Activated CD8-positive, alpha-beta memory T cell treated with anti-CD3 and anti-CD28 coated beads for 4 hours (primary cell): ENCODE data around the gene PLAC1.

Source experiments
- DNase-seq, 2 donors: peaks; one replicate each; pipeline ENCODE4 v3.0.0-alpha.2; 2020; ENCODE audit warnings: low read depth in 2 of 2

PLAC1 gene

DNA sequence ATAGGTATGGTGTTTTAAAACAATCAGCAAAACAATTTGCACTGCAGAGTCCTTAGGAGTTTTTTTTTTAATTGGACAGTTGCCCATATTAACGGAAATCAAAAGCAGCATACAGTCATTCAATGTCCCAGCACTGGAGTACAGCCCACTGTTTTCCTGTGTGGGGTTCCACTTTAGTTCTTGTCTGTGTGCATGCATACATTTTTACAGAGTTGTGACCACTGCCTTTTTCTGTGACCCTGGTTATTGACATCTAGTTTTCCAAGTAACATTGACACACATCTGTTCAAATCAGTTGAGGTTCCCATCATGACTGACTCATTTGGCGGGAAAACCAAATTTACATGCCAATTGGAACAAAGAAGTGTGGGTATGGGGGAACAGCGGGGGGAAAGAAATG is 115.0 kb downstream of the PLAC1 start:
- no peak for DNase-seq

DNA sequence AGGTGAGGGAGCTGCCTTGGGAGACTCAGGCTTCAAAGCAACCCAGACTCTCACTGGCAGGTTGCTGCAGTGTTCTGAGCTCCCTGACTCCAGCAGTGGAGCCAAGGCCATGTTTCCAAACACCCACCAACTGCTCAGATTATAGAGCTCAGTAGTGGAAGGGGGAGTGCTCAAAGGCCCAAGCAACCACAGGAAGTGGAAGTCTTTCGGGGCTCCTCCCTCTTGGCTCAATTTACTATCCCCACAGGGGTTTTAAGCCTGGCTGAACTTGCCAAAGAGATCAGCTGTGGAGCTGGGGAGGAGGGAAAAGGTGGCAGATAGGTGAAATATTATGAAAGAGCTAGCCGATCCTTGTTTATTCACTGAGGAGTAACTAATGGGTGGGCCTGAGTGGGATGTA is 115.8 kb downstream of the PLAC1 start:
- no peak for DNase-seq

DNA sequence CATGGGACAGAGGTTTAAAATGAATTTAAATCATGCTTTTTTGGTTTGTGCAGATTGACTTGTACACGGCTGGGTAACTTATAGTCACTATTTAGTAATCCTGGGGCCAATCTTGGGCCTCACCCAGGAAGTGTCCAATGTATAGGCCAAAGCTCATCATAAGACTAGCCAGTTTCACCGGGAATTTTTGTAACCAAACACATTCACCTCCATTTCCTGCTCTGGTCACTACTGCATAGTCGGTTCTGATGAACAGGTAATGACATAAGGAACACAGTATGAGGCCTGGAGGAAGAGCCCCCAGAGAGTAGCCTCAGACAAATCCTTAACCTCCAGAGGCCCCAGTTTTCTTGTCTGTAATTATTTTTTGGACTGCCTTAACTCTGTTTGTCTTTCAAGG is 116.4 kb downstream of the PLAC1 start:
- DNase-seq: no peak

DNA sequence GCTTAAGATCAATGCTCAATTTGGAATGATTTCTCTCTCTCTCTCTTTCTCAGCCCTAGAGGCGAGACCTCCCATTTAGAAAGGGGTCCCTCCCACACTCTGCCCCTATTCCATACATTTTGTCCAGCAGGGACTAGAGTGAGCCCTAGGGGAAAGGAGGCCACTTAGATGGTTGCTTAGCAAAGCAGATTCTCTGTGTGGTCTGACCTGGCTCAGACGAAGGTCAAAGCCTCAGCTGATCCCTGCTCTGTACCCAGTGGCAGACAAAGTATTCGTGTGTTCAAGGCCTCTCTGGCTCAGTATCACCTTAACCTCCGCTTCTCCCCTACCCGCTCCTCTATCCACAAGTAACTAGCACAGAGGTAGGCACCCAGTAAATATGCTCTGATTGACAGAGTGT is 120.0 kb downstream of the PLAC1 start:
- no peak for DNase-seq

DNA sequence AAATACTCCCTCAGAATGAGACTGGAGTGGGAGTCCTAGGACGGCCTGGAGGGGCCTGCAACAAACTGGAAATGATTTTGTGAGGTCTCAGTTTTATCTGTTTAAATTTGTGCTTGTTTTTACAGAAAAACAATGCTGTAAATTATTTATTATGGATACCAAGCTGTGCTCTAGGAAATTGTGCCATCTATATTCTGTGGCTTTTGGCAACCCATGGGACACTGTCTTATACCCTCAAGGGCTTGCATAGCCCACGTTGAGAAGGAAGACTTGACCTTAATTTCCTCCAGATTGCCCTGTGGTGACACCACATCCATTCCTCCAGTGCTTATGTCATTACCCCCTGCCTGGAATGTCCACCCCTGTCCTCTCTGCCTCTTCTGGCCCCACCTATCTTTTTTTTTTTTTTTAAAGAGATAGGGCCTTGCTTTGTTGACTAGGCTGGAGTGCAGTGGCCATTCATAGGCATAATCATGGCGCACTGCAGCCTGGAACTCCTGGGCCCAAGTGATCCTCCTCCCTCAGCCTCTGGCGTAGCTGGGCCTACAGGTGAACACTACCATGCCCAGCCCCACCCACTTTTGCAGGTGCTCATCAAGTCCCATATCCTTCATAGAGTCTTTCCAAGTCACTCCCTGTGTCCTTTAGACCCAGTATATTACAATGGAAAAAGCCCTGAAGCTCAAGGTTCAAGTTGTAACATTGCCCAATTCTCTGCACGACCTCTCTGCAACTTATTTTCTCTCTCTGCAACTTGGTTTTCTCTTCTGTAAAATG is 120.9 kb downstream of the PLAC1 start:
- no peak for DNase-seq

DNA sequence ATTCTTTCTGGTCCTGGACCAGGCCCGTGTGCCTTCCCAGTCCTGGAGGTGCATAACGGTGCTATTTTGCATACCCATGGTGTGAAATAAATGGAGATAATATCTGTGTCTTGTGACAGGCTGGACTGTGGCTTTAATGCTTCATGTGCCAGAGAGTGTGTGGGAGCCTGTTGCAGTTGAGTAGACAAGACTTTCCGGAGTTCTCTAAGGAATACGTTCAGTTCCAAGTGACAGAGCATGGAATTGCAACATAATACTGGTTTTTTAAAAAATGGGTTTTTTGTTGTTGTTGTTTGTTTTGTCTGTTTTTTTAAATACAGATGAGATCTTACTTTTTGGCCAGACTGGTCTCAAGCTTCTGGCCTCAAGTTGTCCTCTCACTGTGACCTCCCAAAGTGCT is 124.3 kb downstream of the PLAC1 start:
- no peak for DNase-seq

DNA sequence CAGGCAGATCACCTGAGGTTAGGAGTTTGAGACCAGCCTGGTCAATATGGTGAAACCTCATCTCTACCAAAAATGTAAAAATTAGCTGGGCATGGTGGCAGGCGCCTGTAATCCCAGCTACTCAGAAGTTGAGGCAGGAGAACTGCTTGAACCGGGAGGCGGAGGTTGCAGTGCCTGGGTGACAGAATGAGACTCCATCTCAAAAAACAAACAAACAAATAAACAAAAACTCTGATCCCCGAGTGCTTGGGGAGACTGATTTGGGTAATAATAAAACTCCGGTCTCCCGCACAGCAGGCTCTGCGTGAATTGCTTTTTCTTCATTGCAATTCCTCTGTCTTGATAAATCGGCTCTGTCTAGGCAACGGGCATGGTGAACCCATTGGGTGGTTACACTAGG is 124.9 kb downstream of the PLAC1 start:
- no peak for DNase-seq

DNA sequence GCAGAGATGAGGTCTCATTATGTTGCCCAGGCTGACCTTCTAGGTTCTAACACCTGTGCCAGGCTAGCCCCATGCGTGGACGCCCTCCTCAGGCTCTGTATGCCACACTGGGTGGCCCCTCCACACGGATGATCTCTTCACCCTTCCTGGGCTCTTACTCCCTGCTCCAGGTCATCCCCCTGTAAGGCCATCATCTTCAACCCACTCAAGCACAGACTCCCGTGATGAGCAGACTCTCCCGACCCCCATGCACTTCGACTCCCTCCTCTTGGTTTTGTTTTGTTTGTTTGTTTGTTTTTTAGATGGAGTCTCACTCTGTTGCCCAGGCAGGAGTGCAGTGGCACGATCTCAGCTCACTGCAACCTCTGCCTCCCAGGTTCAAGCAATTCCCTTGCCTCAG is 127.4 kb downstream of the PLAC1 start:
- no peak for DNase-seq

DNA sequence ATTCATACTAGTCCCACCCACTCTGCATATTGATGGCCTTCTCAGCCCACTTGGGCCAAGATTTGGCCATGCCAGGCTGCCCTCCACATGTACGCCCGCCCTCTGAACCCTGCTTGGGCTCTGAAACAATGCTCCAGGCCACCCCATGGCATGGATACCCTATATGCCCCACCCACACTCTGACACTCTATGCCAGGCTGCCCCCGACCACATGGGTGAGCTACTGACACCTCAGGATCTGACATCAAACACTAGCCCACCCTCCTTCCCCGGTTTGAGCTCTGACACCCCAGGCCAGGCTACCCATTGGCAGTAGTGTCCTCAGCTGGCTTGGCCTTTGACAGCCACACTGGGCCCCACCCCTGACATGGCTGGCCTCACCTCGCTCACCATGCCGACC is 128.8 kb downstream of the PLAC1 start:
- no peak for DNase-seq

DNA sequence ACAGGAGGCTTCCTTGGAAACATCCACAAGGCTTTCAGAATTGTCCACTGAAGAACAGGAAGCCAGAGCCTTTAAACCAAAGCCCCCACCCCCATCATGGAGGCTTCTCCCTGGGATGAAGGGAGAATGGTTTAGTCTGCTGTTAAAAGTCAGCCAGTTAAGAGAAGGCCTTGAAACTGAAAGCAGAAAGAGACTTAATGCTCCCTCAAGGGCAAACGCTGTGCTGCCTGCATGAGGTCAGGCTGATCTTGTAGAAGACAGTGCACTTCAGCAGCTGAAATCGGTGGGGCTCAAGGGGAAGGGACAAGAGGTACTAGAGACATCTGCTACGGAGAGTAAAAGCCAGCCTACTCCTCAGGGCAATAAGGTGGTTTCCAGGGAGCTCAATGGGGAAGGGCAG is 129.3 kb downstream of the PLAC1 start:
- no peak for DNase-seq

DNA sequence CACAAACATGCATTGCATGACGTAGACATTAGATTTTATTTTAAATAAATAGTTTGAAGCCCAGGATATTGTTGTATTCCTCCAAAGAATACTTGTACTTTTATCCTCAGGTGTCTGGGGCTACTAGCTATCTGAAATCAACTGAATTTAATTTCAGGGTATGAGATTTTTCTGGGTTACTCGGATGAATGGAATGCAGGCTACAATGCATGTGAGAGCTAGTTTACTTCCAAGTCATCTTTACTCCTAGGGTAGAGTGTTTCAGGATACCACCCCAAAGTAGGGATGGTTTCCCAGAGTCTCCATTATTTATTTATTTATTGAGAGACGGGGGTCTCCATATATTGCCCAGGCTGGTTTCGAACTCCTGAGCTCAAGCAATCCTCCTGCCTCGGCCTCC is 131.9 kb downstream of the PLAC1 start:
- DNase-seq: no peak

DNA sequence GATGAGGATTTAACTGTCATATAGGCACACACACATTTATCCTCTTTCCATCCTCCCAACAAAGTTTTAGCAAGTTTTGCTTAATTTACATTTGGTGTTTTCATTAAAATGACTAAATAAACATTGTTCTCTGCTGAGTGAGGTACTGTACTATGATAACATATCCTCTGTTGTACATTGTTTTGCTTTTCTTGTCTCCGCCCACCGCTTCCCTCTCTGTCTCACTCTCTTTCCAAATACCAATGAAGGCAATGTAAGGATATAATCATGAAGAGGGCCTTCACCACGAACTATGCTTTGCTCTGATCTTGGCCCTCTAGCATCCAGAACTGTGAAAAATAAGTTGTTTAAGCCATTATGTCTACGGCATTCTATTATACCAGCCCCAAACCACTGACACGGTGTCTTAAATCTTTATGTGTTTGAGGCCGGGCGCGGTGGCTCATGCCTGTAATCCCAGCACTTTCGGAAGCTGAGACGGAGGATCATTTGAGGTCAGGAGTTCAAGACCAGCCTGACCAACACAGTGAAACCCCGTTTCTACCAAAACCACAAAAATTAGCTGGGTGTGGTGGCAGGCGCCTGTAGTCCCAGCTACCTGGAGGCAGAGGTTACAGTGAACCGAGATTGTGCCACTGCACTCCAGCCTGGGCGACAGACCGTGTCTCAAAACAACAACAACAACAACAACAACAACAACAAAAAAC is 133.0 kb downstream of the PLAC1 start:
- no peak for DNase-seq

DNA sequence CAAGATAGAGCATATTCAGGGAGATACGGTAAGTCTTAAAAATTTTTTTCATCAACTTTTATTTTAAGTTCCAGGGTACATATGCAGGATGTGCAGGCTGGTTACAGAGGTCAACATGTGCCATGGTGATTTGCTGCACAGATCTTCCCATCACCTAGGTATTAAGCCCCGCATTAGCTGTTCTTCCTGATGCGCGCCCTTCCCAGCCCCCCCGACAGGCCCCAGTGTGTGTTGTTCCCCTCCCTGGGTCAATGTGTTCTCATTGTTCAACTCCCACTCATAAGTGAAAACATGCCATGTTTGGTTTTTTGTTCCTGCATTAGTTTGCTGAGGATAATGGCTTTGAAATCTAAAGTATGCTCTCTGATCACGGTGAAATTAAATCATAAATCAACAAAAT is 134.1 kb downstream of the PLAC1 start:
- no peak for DNase-seq

DNA sequence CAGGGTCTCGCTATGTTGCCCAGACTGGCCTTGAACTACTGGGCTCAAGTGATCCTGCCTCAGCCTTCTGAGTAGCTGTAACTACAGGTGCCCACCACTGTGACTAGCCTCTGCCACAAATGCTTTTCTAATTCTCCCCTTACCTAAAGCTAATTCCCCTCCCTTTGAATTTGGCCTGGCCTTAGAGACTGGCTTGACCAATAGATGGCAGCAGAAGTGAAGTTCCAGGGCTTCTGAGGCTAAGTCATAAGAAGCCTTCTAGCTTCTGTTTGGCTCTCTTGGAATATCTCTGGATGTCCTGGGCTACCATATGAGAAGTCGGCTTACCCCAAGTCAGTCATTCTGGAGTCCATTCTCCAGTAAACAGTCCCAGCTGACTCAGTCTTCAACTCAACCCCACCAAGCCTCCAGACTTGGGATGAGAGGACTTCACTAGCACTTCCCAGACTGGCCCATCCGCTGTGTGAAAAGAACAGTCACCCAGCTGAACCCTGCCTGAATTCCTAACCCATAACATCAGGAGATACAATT is 137.3 kb downstream of the PLAC1 start:
- no peak for DNase-seq
